Measurements from ENCODE around the gene KLHDC10.

The KLHDC10 gene

DNA sequence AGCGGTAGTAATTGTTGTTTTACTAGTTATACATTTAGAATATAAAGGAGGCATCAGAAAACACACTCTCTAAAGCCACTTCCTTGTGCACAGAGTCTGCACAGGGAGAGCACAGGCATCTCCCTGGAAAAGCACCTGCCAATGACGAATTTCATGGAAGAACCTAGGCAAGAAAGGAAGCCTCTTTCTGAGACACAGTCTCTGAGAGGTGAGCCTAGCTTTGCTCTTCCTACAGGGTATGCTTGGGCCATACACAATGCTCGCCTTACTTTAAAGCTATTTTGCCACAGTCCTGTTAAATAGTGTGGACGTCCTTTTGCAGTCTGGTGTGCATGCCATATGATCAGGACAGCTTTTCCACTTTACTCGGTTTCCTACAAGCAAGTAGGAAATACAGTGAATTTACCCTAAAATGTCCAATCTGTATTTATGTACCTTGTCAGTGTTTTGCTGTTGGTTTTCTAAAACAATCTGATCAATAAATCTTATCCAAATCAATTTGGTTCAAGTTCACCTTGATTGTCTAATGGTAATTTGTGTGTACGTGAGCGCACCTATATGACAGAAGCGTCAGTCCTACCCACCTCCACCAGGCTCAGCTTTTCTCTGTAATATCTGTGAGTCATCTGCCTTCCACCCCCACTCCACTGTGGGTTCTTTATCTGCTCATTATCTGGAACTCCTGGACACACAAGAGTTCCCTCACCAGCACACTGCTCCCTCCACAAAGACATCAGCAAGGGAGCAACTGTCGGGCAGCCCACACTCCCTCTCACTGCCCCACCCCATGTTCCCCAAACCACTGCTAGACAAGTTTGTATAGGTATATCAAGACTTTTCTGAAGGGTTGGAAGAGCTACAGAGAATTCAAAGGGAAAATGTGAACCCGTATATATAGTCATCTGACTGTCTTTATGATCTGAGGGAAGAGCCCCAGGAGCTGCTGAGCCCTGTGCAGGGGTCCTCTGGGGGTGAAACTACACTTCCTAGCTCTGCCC lies 65.2 kb downstream of the KLHDC10 start:
- H3K36me3 Mint-ChIP-seq, result peaks cover 38 to 51% of the 10 kb centered on the region in 2 donors
- ATAC-seq (replicated peaks), result no peak
- peak overlapping the region; percentile 32 for H3K27ac Mint-ChIP-seq
- no peaks in the 10 kb centered on the region for H3K9me3 Mint-ChIP-seq
- peaks cover 16 to 28% of the 10 kb centered on the region in 2 donors for H3K4me1 Mint-ChIP-seq
- no peaks in the 10 kb centered on the region for H3K27me3 Mint-ChIP-seq
- DNase-seq, result no peak
- H3K4me3 Mint-ChIP-seq, result no peak overlapping the region

DNA sequence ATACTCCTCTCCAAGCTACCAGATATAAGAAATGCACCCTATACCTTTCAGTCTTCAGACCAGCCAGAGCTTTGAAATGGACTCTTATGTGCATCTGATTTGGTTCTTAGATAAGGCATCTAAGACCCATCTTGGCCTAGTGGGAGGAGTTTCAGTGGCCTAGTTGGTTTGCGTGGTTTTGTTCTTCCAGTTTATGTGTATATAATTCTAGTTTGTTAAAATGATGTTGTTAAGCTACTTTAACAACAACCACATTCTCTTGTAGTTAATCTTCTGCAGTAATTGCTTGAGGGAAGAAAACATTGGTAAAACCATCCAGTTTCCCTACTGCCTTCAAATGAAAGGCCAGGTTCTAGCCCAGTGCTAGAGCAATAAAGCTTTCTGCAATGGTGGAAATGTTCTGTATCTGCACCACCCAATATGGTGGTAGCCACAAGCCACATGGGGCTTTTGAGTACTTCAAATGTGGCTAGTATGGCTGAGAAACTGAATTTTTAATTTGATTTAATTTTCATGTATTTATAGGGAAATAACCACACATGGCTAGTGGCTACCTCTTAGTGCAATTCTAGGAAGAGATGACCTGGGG lies 66.3 kb downstream of the KLHDC10 start:
- no peak overlapping the region for H3K4me3 Mint-ChIP-seq
- no peak overlapping the region for H3K27ac Mint-ChIP-seq
- H3K4me1 Mint-ChIP-seq, result peaks cover 17 to 33% of the 10 kb centered on the region in 2 donors
- H3K9me3 Mint-ChIP-seq, result no peaks in the 10 kb centered on the region
- H3K27me3 Mint-ChIP-seq, result no peaks in the 10 kb centered on the region
- peaks cover 34 to 42% of the 10 kb centered on the region in 2 donors for H3K36me3 Mint-ChIP-seq
- ATAC-seq (replicated peaks), result no peak
- no peak for DNase-seq

- DNase-seq (no peak), ATAC-seq (replicated peaks) (no peak)
- Mint-ChIP-seq H3K27ac (no peak overlapping the region), H3K27me3 (no peaks in the 10 kb centered on the region), H3K36me3 (peaks cover 31 to 39% of the 10 kb centered on the region in 2 donors), H3K4me1 (peaks cover 17 to 33% of the 10 kb centered on the region in 2 donors), H3K9me3 (no peaks in the 10 kb centered on the region), H3K4me3 (no peak overlapping the region)
These were observed 66.9 kb downstream of the KLHDC10 start for GRCh38 chr7:130137207-130137606.

GRCh38 chr7:130139193-130139960 lies 69.0 kb downstream of the KLHDC10 start:
- no peaks in the 10 kb centered on the region for H3K9me3 Mint-ChIP-seq

DNA sequence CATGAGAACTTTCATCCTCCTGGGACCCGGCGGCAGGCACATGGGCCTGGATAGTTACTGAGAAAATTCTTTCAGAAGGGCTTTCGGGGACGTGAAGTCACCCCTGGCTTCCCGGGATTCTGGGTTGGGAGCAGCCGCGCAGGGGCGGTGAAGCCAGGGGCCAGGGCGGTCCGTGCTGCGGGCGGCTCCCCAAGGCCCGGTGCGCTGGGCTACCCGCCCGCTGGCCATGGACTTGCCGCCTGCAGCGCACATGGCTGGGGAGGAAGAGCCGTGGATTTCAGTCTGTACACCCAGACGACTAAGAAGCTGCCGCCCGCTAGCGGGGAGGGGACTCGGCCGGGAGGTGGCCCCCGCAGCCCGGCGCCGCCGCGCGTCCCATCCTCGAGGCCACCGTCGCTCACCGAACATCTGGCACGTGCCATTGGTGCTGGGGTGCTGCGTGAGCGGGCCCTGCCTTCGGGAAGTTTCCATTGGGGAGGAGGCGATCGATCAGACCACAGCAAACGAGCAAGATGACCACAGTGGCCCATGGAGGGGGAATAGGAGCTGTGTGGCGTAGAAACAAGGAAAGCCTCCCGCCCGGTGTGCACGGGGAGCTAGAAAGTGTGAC lies 70.3 kb downstream of the KLHDC10 start:
- ATAC-seq (replicated peaks) (no peak), DNase-seq (no peak)
- Mint-ChIP-seq H3K9me3 (no peaks in the 10 kb centered on the region), H3K27me3 (no peaks in the 10 kb centered on the region), H3K36me3 (peaks cover 22 to 32% of the 10 kb centered on the region in 2 donors), H3K27ac (peak overlapping the region; percentile 90), H3K4me3 (peak overlapping the region; percentile 82 to 85), H3K4me1 (peaks cover 24 to 51% of the 10 kb centered on the region in 2 donors)

More at GRCh38 chr7:130139193-130139960, 69.0 kb downstream of the KLHDC10 start:
- no peak for DNase-seq
- Mint-ChIP-seq H3K27ac (peak overlapping the region; percentile 67), H3K27me3 (no peaks in the 10 kb centered on the region), H3K4me3 (no peak overlapping the region), H3K36me3 (peaks cover 27 to 36% of the 10 kb centered on the region in 2 donors), H3K4me1 (peaks cover 27 to 50% of the 10 kb centered on the region in 2 donors)
- ATAC-seq (replicated peaks), result no peak

DNA sequence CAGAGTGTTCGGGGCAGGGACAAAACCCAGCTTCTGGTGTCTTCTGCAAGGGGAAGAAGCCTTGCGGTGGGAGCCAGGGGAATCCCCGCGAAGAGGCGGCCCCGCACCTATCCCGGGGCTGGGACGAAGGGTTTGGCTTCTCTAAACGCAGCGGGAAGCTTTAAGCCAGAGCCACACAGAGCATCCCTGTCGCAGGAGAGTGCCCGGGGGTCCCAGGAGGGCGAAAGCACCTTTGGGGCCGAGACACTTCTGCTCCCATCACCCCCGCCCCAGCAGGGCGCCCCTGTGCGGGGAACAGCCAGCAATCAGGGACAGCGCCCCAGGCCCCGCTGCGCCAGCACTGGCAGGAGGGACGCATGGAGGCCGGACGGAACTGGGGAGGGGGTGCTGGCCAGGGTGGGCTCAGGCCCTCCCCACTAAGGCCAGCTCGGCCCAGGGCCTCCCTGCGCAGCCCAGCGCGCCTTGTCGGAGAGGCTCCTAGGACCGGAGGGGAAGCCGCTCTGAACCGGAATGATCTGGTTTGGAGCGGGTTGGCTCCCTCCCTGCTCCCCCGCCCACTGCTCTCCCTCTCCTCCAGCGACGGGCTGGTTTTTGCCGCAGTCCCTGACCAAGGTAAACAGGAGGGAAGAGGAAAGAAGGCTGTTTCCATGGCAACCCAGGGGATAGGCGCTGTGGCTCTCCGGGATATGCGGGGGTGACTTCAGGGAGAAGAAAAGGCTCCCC lies 71.0 kb downstream of the KLHDC10 start:
- no peaks in the 10 kb centered on the region for H3K27me3 Mint-ChIP-seq
- ATAC-seq (replicated peaks) (peak; percentile 77 to 79), DNase-seq (no peak)
- H3K27ac Mint-ChIP-seq, result peak overlapping the region; percentile 90
- peak overlapping the region; percentile 82 to 85 for H3K4me3 Mint-ChIP-seq
- H3K36me3 Mint-ChIP-seq, result peaks cover 15 to 25% of the 10 kb centered on the region in 2 donors
- H3K4me1 Mint-ChIP-seq, result peaks cover 24 to 51% of the 10 kb centered on the region in 2 donors
- no peaks in the 10 kb centered on the region for H3K9me3 Mint-ChIP-seq

GRCh38 chr7:130141884-130142653 lies 71.7 kb downstream of the KLHDC10 start:
- H3K4me3 Mint-ChIP-seq, result peak overlapping the region; percentile 82 to 85
- H3K27ac Mint-ChIP-seq, result peak overlapping the region; percentile 90
- H3K27me3 Mint-ChIP-seq, result no peaks in the 10 kb centered on the region
- DNase-seq (no peak), ATAC-seq (replicated peaks) (no peak)
- H3K9me3 Mint-ChIP-seq, result no peaks in the 10 kb centered on the region
- peaks cover 11 to 22% of the 10 kb centered on the region in 2 donors for H3K36me3 Mint-ChIP-seq
- peaks cover 24 to 51% of the 10 kb centered on the region in 2 donors for H3K4me1 Mint-ChIP-seq

GRCh38 chr7:130142654-130143333 lies 72.5 kb downstream of the KLHDC10 start:
- Mint-ChIP-seq H3K4me3 (peak overlapping the region in 1 of 2 donors; percentile 4), H3K27ac (peak overlapping the region; percentile 45), H3K4me1 (peaks cover 24 to 56% of the 10 kb centered on the region in 2 donors), H3K27me3 (no peaks in the 10 kb centered on the region), H3K36me3 (peaks cover 11 to 20% of the 10 kb centered on the region in 2 donors), H3K9me3 (no peaks in the 10 kb centered on the region)
- no peak for DNase-seq
- ATAC-seq (replicated peaks), result no peak

GRCh38 chr7:130143334-130143732 lies 73.0 kb downstream of the KLHDC10 start:
- Mint-ChIP-seq H3K36me3 (peaks cover 8 to 16% of the 10 kb centered on the region in 2 donors), H3K27me3 (no peaks in the 10 kb centered on the region), H3K4me1 (peaks cover 29 to 61% of the 10 kb centered on the region in 2 donors), H3K27ac (no peak overlapping the region), H3K9me3 (no peaks in the 10 kb centered on the region), H3K4me3 (no peak overlapping the region)
- no peak for DNase-seq
- ATAC-seq (replicated peaks), result no peak

DNA sequence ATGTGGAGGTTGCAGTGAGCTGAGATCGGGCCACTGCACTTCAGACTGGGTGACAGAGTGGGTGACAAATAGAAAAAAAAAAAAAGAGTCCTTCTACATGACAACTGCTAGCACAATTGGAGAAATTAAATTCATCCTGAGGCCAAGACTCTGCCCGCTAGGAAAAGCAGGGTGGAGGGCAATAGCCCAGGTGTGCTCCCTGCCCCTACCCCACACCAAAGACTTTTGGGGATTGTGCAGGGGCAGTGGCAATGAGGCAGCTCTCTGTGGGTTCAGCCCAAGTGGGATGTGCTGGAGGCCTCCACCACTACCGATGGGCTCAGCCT lies 73.6 kb downstream of the KLHDC10 start:
- Mint-ChIP-seq H3K36me3 (peaks cover 8 to 15% of the 10 kb centered on the region in 2 donors), H3K4me1 (peaks cover 30 to 64% of the 10 kb centered on the region in 2 donors), H3K27me3 (no peaks in the 10 kb centered on the region), H3K27ac (no peak overlapping the region), H3K9me3 (no peaks in the 10 kb centered on the region), H3K4me3 (no peak overlapping the region)
- no peak for ATAC-seq (replicated peaks)
- DNase-seq, result no peak

DNA sequence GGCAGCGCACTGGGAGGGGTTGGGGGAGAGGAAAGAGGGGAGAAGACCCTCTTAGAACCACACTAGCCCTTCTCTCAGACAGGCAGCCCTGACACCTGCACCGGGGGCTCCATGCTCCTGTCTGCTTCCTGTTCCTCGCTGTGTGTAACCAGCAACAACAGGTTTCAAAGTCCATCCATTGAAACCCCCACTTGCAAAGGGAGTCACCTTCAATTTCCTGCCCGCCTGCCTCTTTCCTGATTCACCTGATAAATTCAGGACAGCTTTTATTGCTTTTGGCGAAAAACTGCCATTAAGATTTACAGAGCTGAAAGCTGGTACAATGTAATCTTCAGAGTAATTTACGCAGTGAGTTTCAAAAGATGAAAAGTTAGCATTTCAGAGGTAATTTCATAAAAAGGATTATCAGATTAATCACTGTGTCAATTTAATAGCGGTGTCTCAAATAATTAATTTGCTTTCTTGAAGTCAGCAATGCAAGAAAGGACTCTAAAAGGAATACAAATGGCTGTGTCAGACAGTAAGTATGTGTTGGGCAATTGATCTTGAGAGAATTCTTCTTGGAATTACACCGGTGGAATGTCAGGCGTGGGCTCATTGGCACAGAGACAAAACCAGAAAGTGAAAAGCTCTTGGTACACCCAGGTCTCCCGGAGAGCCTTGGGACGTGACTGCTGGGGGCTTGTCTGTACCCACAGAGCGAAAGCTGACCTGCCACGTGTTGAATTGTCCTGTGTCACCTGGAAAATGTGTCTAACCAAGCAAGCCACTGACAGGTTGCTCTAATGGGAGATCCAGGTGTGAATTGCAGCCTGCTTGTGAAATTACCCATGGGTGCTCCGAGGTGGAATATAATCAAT lies 74.2 kb downstream of the KLHDC10 start:
- Mint-ChIP-seq H3K9me3 (no peaks in the 10 kb centered on the region), H3K4me1 (peaks cover 31 to 67% of the 10 kb centered on the region in 2 donors), H3K27ac (no peak overlapping the region), H3K27me3 (no peaks in the 10 kb centered on the region), H3K36me3 (peaks cover 4 to 9% of the 10 kb centered on the region in 2 donors), H3K4me3 (no peak overlapping the region)
- ATAC-seq (replicated peaks), result no peak
- no peak for DNase-seq

All from stimulated activated naive B cell treated with anti-CD40 and anti-IgM and Interleukin-4, amounts not matched to agents 10 μg/mL and 1 μg/mL and 100 μg/mL, for 72 hours (primary cell).